Measurements from ENCODE around the gene AP1G1.
A peak's percentile ranks its signal among the peaks of the same experiment; 100 is the strongest.

The AP1G1 gene

DNA sequence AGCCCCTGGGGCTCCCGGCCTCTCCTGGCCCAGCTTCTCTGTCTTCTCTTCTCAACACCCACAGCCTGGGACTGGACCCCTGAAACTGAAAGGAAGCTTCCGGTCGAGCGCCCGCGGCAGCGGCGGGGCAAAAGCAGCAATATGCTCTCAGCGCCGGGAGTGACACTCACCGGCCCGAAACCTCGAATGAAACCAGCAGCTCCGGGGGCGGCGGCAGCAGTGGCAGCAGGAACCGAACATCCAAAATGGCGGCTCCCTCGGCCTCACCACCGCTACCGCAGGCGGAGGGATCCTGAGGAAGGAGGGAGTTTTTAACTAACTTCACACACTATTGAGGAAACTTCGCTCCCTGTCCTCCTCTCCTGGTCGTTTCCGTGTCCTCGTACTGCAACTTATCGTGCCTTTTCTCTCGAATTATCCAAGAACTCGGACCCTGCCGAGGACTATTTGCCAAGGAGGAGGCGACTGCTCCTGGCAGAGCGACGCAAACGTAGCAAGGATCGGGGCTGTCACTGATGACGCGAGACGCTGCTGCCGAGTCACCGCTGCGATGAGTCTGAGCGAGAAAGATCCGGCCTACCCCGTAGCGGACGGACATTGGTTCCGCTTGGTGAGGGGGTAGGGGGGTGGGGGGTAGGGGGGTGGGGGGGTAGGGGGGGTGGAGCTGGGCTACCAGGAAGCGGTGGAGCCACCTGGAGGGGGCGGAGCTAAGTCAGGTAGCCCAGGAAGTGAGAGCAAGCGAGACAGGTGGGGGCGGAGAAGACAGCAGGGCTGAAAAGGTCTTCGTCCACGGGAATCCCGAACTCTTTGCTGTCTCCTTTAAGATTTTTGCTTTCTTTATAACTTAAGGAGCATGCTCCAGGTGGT lies at the start of gene AP1G1:
Gene AP1G1, minus strand, starts transcription at position 242 of the 867 bp plus-strand sequence. CDS start 19,355 bp downstream, outside the sequence.
- H3K27ac ChIP-seq = peak within 1 kb of the TSS; percentile 92
- no peak for TF ChIP-seq ZFX (IDR thresholded peaks at IDR 0.05; ENCODE audit: borderline replicate concordance)
- TF ChIP-seq, protein P1, sequence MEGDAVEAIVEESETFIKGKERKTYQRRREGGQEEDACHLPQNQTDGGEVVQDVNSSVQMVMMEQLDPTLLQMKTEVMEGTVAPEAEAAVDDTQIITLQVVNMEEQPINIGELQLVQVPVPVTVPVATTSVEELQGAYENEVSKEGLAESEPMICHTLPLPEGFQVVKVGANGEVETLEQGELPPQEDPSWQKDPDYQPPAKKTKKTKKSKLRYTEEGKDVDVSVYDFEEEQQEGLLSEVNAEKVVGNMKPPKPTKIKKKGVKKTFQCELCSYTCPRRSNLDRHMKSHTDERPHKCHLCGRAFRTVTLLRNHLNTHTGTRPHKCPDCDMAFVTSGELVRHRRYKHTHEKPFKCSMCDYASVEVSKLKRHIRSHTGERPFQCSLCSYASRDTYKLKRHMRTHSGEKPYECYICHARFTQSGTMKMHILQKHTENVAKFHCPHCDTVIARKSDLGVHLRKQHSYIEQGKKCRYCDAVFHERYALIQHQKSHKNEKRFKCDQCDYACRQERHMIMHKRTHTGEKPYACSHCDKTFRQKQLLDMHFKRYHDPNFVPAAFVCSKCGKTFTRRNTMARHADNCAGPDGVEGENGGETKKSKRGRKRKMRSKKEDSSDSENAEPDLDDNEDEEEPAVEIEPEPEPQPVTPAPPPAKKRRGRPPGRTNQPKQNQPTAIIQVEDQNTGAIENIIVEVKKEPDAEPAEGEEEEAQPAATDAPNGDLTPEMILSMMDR (IDR thresholded peaks at IDR 0.05) = no peak

DNA sequence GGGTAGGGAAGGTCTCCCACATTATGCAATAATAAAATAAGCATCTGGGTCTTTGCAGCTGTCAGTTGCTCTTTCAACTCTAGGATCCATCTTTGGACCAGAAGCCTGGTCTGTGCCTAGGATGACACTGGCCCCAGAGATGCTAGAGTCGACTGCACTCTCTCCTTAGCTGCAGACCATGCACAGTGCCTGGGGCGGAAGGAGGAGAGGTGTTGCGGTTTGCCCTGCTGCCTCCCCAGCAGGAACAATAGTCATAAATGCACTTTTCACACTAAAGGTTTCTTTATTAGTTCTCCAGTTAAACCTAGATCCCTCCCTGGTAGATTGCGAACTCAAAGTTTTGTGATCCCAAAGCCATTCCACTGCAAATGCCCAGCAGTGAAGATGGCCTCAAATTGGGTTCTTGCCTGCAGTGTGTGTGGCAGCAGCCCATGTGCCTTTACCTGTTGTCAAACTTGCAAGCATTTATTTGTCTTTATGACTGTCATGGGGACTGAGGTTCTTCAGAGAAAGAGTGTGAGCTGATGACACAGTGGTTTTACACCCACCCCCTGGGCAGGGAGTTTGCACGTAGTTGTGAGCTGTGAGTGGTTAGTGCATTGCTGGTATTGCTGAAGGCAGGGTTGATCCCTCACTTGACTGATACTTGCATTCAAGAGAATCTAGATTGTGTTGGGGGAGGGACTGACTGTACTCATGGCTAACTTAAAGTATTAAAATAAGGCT lies 47.5 kb upstream of the AP1G1 start:
- no peak overlapping the region for H3K27ac ChIP-seq
- TF ChIP-seq ZFX (IDR thresholded peaks at IDR 0.05; ENCODE audit: borderline replicate concordance) = no peak
- TF ChIP-seq, protein P1 (IDR thresholded peaks at IDR 0.05) = no peak

DNA sequence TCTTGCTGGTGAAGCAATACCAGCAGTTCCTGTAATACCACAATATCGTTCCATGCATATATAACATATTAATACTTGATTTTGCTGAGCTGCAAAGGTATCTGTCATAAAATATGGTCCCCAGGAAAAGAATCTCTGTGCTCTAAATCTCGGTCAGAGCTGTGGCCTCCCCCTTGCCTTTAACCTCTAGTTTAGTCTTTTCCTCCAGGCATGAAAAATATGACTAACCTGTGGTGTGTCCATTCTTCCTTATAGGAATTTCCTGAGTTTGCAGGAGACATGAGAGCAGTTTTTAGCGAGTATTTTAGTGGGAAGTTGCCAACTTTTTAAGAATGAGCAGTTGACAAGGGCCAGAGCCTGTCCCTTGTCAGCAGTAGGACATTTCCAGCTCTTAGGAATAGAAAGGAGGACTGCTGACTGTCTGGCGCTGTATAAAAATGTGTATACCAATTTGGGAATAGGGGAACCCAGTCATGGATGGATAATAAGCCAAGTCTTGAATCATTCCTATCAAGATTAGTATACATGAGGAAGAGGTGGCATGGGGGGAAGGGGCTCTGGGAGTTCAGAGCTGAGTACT lies 45.8 kb upstream of the AP1G1 start:
- TF ChIP-seq ZFX (IDR thresholded peaks at IDR 0.05; ENCODE audit: borderline replicate concordance) = no peak
- TF ChIP-seq, protein P1 (IDR thresholded peaks at IDR 0.05) = no peak
- no peak overlapping the region for H3K27ac ChIP-seq

DNA sequence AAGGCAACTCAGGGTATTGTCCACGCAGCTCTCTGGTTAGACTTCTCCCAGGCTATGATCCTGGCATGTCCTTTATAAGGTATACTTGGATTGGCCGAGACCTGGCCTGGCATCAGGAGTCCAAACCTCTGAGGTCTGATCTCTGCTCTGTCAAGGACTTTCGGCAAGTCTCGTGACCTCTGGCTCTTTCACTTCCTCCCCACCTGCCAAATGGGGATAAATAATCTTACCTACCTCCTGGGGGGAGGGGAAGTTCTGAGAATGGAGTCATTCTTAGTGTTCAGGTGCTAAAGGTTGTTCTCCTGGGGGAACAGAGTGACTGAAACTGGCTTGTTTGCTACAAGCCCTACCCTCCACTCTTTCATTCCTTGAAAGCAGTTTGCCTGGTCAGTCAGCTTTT lies 44.8 kb upstream of the AP1G1 start:
- H3K27ac ChIP-seq = no peak overlapping the region

DNA sequence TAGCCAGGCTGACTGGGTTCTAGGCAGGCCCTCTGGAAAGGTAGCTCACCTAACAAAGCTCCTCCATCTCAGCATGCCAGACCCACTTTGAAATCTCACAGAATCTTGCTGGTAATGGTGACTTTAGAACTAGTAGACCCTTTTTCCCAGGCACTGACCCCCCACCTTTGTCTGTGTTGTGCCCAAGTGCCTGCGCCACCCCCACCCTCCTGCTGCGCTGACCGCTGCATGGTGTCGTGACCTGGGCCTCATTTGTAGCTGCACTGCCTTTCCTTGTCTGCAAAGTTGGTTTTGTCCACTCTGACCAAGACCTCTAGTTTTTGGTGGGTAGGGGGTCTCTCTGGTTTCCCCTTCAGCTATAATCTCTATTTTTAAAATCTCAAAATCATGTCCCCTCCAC lies 43.9 kb upstream of the AP1G1 start:
- TF ChIP-seq ZFX (IDR thresholded peaks at IDR 0.05; ENCODE audit: borderline replicate concordance) = no peak
- TF ChIP-seq, protein P1 (IDR thresholded peaks at IDR 0.05) = no peak
- no peak overlapping the region for H3K27ac ChIP-seq

More for the DNA sequence above, 44.8 kb upstream of the AP1G1 start:
- TF ChIP-seq ZFX (IDR thresholded peaks at IDR 0.05; ENCODE audit: borderline replicate concordance) = no peak
- TF ChIP-seq, protein P1 (IDR thresholded peaks at IDR 0.05) = no peak

DNA sequence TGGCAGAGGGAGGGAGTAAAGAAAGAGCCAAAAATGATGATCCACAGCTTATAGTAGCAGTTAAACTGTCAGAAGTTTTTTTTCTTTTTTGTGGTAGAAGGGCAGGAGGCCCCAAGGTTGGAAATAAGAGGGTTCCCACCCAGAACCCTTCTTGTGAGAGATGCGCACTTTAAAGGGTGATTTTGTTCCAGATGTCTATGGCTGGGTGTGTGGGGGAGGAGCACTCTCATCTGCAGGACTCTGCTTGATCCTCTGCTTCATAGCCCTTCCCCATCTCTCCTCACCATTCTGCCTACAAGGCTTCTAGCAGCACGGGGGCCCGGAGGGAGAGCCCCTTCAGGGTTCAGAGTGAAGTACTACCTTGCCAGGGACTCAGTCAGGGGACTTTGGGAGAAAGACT lies 43.5 kb upstream of the AP1G1 start:
- no peak overlapping the region for H3K27ac ChIP-seq
- TF ChIP-seq, protein P1 (IDR thresholded peaks at IDR 0.05) = no peak
- TF ChIP-seq ZFX (IDR thresholded peaks at IDR 0.05; ENCODE audit: borderline replicate concordance) = no peak
